Subcutaneous abdominal adipose tissue (tissue), 5 donors: ENCODE data around the gene GPR150.
"Not testable (repeated sequence)": the region's sequence is repeated elsewhere in the genome, so short reads cannot be mapped to it uniquely, and the experiment has no call there.

Experiments
- H3K27ac ChIP-seq: one replicate; pipeline ENCODE4 v1.7.0; 2013; ENCODE audit warnings: low read depth, mild to moderate bottlenecking, inconsistent platforms, low read length, moderate library complexity
- H3K27me3 ChIP-seq, 5 donors: one replicate each; pipeline ENCODE4 v1.7.0; 2013; ENCODE audit warnings: low read length in 5 of 5, inconsistent platforms in 1 of 5; ENCODE audit not compliant: control insufficient read depth in 5 of 5, insufficient read depth in 4 of 5
- H3K36me3 ChIP-seq, 5 donors: one replicate each; pipeline ENCODE4 v1.7.0; 2013; ENCODE audit warnings: low read length in 5 of 5; ENCODE audit not compliant: control insufficient read depth in 5 of 5, insufficient read depth in 5 of 5
- H3K4me1 ChIP-seq, 5 donors: one replicate each; pipeline ENCODE4 v1.7.0; 2013; ENCODE audit warnings: low read length in 5 of 5, mild to moderate bottlenecking in 3 of 5, moderate library complexity in 1 of 5; ENCODE audit not compliant: control insufficient read depth in 5 of 5, insufficient read depth in 5 of 5
- H3K4me3 ChIP-seq, 5 donors: one replicate each; pipeline ENCODE4 v1.7.0; 2013; ENCODE audit warnings: low read length in 5 of 5, low read depth in 1 of 5
- H3K9ac ChIP-seq, 5 donors: one replicate each; pipeline ENCODE4 v1.7.0; 2013; ENCODE audit warnings: low read length in 5 of 5, mild to moderate bottlenecking in 4 of 5, moderate library complexity in 3 of 5
- H3K9me3 ChIP-seq, 5 donors: one replicate each; pipeline ENCODE4 v1.7.0; 2013; ENCODE audit warnings: low read length in 5 of 5; ENCODE audit not compliant: control insufficient read depth in 5 of 5
- donor health status: healthy.
- donor health status: healthy.
- donor health status: healthy.
- donor health status: healthy.
- donor health status: healthy.

The GPR150 gene

GRCh38 chr5:95632942-95633341 lies 13.1 kb downstream of the GPR150 start:
- H3K36me3 ChIP-seq, H3K9me3 ChIP-seq, H3K27ac ChIP-seq, H3K4me3 ChIP-seq, H3K9ac ChIP-seq, H3K27me3 ChIP-seq: not testable (repeated sequence)
- H3K4me1 ChIP-seq = peaks cover 0 to 19% (median 11%) of the 10 kb centered on the region in 5 donors

- H3K4me3 ChIP-seq = no peak overlapping the region
Observed at GRCh38 chr5:95633671-95634070, 13.8 kb downstream of the GPR150 start.

GRCh38 chr5:95634081-95634480 lies 14.2 kb downstream of the GPR150 start:
- no peak overlapping the region for H3K9ac ChIP-seq
- peaks cover 0 to 16% (median 11%) of the 10 kb centered on the region in 5 donors for H3K4me1 ChIP-seq
- no peak overlapping the region for H3K4me3 ChIP-seq
- H3K27me3 ChIP-seq = peaks cover 0 to 3% (median 0%) of the 10 kb centered on the region in 5 donors
- no peak overlapping the region for H3K27ac ChIP-seq
- no peaks in the 10 kb centered on the region for H3K9me3 ChIP-seq
- H3K36me3 ChIP-seq = no peaks in the 10 kb centered on the region

More at GRCh38 chr5:95633671-95634070, 13.8 kb downstream of the GPR150 start:
- Histone ChIP-seq H3K27ac (no peak overlapping the region), H3K9ac (no peak overlapping the region), H3K27me3 (peaks cover 0 to 3% (median 0%) of the 10 kb centered on the region in 5 donors), H3K4me1 (peaks cover 0 to 18% (median 11%) of the 10 kb centered on the region in 5 donors), H3K36me3 (no peaks in the 10 kb centered on the region), H3K9me3 (no peaks in the 10 kb centered on the region)

GRCh38 chr5:95638632-95639031 lies 18.7 kb downstream of the GPR150 start:
- no peak overlapping the region for H3K27ac ChIP-seq
- peaks cover 0 to 3% (median 0%) of the 10 kb centered on the region in 5 donors for H3K27me3 ChIP-seq
- no peaks in the 10 kb centered on the region for H3K9me3 ChIP-seq
- no peaks in the 10 kb centered on the region for H3K36me3 ChIP-seq
- H3K9ac ChIP-seq = no peak overlapping the region
- H3K4me3 ChIP-seq = peak overlapping the region in 1 of 5 donors; percentile 6
- peaks cover 0 to 10% (median 0%) of the 10 kb centered on the region in 5 donors for H3K4me1 ChIP-seq

GRCh38 chr5:95641741-95642220 lies 21.9 kb downstream of the GPR150 start:
- Histone ChIP-seq H3K27me3 (peaks cover 0 to 3% (median 0%) of the 10 kb centered on the region in 5 donors), H3K9ac (no peak overlapping the region), H3K27ac (no peak overlapping the region), H3K36me3 (no peaks in the 10 kb centered on the region), H3K4me1 (peaks cover 0 to 10% (median 3%) of the 10 kb centered on the region in 5 donors), H3K4me3 (no peak overlapping the region), H3K9me3 (no peaks in the 10 kb centered on the region)

- Histone ChIP-seq H3K9ac (no peak overlapping the region), H3K9me3 (no peaks in the 10 kb centered on the region), H3K27ac (no peak overlapping the region), H3K36me3 (no peaks in the 10 kb centered on the region), H3K4me3 (no peak overlapping the region), H3K4me1 (peaks cover 0 to 18% (median 11%) of the 10 kb centered on the region in 5 donors), H3K27me3 (no peaks in the 10 kb centered on the region)
Observed at GRCh38 chr5:95643152-95643551, 23.3 kb downstream of the GPR150 start.

- Histone ChIP-seq H3K9me3 (no peaks in the 10 kb centered on the region), H3K4me3 (no peak overlapping the region), H3K9ac (no peak overlapping the region), H3K4me1 (peaks cover 0 to 12% (median 11%) of the 10 kb centered on the region in 5 donors), H3K27me3 (no peaks in the 10 kb centered on the region), H3K27ac (no peak overlapping the region), H3K36me3 (no peaks in the 10 kb centered on the region)
Observed at GRCh38 chr5:95644351-95645042, 24.6 kb downstream of the GPR150 start.

- not testable (repeated sequence) for H3K9ac ChIP-seq, H3K27me3 ChIP-seq, H3K9me3 ChIP-seq, H3K36me3 ChIP-seq
- peak overlapping the region in 3 of 5 donors; percentile 36 to 77 (median 72) for H3K4me3 ChIP-seq
- peaks cover 0 to 12% (median 11%) of the 10 kb centered on the region in 5 donors for H3K4me1 ChIP-seq
- peak overlapping the region; percentile 34 for H3K27ac ChIP-seq
Observed at GRCh38 chr5:95646226-95646568, 26.3 kb downstream of the GPR150 start.

GRCh38 chr5:95646569-95647431 lies 26.9 kb downstream of the GPR150 start, which contains the start of gene RFESD:
RFESD (plus strand) TSS chr5:95646777; CDS start chr5:95652272, 5,495 bp downstream.
- peak within 1 kb of the TSS; percentile 72 to 89 (median 77) for H3K4me3 ChIP-seq
- H3K4me1 ChIP-seq = peaks cover 0 to 12% (median 9%) of the 10 kb centered on the region in 5 donors
- no peaks in the 10 kb centered on the region for H3K9me3 ChIP-seq
- H3K9ac ChIP-seq = peak within 1 kb of the TSS; percentile 59 to 89 (median 79)
- H3K27ac ChIP-seq = peak within 1 kb of the TSS; percentile 94
- H3K36me3 ChIP-seq = no peaks in the 10 kb centered on the region
- no peaks in the 10 kb centered on the region for H3K27me3 ChIP-seq
